ENCODE measurements around the gene PLPP3. TPM values are rescaled to one million over a fixed set of nuclear protein-coding genes. Genes with fewer than 3 reads are reported as not detected.

PLPP3 gene
- total RNA-seq, 1 donor from 2014 or later: 101 TPM

DNA sequence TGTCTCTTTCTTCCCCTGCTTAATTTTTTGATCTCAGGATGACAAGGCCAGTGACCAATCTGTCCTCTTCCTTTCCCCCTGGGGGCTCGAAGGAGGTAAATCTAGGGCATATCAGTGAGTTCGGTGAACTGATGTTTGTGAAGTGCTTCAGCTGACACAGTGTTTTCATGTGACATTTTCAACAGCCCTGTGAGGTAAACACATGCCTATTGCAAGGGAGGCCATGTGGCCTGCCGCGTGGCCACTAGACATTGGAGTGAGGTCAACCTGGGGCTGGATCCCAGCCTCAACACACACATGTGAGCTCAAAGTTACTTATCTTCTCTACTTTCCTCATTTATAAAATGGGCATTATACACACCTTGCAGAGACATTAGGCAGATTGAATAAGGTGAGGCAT lies 126.3 kb downstream of the PLPP3 start:
- H3K9me3 ChIP-seq (replicated peaks): no peaks in the 10 kb centered on the region
- H3K4me3 ChIP-seq: no peak overlapping the region
- no peaks in the 10 kb centered on the region for H3K36me3 ChIP-seq
- H3K27ac ChIP-seq (replicated peaks): peak overlapping the region; percentile 37
- peak; percentile 27 for DNase-seq
- TF ChIP-seq, protein P1, sequence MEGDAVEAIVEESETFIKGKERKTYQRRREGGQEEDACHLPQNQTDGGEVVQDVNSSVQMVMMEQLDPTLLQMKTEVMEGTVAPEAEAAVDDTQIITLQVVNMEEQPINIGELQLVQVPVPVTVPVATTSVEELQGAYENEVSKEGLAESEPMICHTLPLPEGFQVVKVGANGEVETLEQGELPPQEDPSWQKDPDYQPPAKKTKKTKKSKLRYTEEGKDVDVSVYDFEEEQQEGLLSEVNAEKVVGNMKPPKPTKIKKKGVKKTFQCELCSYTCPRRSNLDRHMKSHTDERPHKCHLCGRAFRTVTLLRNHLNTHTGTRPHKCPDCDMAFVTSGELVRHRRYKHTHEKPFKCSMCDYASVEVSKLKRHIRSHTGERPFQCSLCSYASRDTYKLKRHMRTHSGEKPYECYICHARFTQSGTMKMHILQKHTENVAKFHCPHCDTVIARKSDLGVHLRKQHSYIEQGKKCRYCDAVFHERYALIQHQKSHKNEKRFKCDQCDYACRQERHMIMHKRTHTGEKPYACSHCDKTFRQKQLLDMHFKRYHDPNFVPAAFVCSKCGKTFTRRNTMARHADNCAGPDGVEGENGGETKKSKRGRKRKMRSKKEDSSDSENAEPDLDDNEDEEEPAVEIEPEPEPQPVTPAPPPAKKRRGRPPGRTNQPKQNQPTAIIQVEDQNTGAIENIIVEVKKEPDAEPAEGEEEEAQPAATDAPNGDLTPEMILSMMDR (IDR thresholded peaks at IDR 0.05; ENCODE audit: borderline replicate concordance): no peak
- H3K27me3 ChIP-seq (ENCODE audit: low read depth): no peaks in the 10 kb centered on the region
- intact Hi-C loops (cut with micrococcal nuclease): no loop called here
- H3K4me1 ChIP-seq: peaks cover 63% of the 10 kb centered on the region

DNA sequence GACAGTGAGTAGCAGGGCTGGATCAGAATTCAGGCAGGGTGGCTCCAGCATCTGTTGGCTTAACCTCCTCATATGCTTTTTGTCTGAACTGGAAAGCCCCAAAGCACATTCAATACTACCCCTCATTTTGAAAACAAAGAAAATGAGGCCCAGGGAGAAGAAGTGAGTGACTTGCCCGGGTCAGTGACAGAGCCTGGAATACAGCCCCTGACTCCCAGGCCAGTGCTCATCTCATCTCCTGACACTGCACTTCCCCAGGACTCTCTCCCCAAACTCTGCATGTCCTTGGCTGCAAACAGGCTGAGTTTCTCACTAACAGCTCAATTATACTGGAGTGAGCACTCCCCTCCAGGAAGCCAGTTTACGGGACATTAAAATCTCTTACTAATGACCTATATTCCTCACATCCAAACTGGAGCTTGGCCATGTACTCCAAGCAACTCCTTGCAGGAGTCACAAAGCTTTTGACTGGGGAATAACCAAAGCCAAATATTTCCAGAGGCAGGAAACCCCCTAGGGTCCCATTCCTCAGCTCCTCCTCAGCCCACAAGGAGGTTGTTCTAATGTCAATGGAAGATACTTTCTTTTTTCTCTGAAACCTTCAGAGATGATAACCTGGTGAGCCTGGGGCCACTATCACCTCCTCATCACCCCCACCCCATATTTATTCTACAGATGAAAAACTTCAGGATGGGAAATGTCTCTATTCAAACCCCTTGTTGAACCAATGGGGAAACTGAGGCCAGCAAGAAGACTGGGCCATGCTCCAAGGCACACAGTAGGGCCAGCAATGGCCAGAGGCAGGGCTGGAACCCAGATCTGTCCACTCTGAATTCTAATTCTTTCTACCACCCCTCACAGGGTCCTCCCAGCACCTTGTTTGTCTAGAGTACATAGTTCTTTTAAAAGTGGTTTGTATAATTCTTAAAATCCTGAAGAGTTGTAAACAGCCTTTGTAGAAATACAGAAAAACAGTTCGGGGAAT lies 127.0 kb downstream of the PLPP3 start:
- H3K27ac ChIP-seq (replicated peaks): peak overlapping the region; percentile 37
- H3K36me3 ChIP-seq: no peaks in the 10 kb centered on the region
- DNase-seq: no peak
- H3K4me1 ChIP-seq: peaks cover 65% of the 10 kb centered on the region
- no peaks in the 10 kb centered on the region for H3K9me3 ChIP-seq (replicated peaks)
- TF ChIP-seq, protein P1 (IDR thresholded peaks at IDR 0.05; ENCODE audit: borderline replicate concordance): no peak
- no peaks in the 10 kb centered on the region for H3K27me3 ChIP-seq (ENCODE audit: low read depth)
- intact Hi-C loops (cut with micrococcal nuclease): no loop called here
- no peak overlapping the region for H3K4me3 ChIP-seq

DNA sequence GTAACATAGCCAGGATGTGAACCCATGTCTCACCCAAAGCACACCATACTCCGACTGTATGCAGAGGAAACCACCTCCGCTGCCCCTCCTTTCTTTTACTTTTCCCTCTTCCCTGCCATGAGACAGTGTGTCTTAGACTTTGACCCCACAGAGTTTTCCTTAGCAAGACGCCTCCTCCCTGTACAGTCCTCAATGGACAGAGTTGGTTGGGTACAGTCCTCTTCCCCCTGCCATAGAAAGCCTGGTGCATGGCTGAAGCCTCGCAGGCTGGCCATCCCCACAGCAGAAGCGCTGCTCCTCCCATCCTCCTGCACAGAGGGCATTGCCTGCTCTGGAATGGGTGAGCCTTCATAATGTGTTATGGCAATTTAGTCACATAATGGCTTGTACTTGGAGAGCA lies 127.9 kb downstream of the PLPP3 start:
- H3K27ac ChIP-seq (replicated peaks): peak overlapping the region; percentile 37

DNA sequence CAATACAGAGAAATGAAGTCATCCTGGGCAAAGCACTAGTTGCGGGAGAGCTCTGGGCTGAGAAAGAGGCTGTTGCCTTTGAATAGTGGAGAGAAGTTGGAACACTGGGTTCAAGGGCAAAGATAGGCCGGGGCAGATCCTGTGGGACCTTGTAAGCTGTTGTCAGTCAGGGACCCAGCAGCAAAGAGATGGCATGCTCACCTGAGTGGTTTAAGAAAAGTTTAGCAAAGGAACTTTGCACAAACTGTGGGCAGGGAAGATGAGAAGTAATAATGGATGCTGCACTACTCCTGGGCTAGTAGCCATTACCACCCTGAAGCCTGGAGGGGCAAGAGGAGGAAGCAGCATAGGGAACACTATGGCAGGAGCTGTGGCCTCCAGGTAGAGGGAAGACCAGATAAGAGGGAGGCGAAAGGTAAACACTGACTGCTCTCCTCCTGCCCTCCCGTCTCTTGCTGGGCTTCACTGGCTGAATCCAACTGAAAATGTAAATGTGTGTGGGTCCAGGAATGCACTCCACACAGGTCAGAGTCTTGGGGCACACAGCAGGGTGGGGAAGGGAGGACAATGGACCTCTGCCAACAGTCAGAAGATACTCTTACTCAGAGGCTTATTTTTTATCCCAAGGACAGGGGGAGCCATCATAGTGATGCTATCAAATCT lies 129.2 kb downstream of the PLPP3 start:
- peak overlapping the region; percentile 11 for H3K27ac ChIP-seq (replicated peaks)
- peaks cover 68% of the 10 kb centered on the region for H3K4me1 ChIP-seq
- H3K4me3 ChIP-seq: no peak overlapping the region
- H3K36me3 ChIP-seq: no peaks in the 10 kb centered on the region
- TF ChIP-seq, protein P1 (IDR thresholded peaks at IDR 0.05; ENCODE audit: borderline replicate concordance): no peak
- DNase-seq: no peak
- intact Hi-C loops (cut with micrococcal nuclease): no loop called here
- no peaks in the 10 kb centered on the region for H3K27me3 ChIP-seq (ENCODE audit: low read depth)
- H3K9me3 ChIP-seq (replicated peaks): no peaks in the 10 kb centered on the region

More for the DNA sequence above, 127.9 kb downstream of the PLPP3 start:
- Histone ChIP-seq H3K4me3 (no peak overlapping the region), H3K9me3 (replicated peaks) (no peaks in the 10 kb centered on the region), H3K27me3 (ENCODE audit: low read depth) (no peaks in the 10 kb centered on the region), H3K4me1 (peaks cover 65% of the 10 kb centered on the region), H3K36me3 (no peaks in the 10 kb centered on the region)
- intact Hi-C loops (cut with micrococcal nuclease): no loop called here
- no peak for DNase-seq
- TF ChIP-seq, protein P1 (IDR thresholded peaks at IDR 0.05; ENCODE audit: borderline replicate concordance): no peak

DNA sequence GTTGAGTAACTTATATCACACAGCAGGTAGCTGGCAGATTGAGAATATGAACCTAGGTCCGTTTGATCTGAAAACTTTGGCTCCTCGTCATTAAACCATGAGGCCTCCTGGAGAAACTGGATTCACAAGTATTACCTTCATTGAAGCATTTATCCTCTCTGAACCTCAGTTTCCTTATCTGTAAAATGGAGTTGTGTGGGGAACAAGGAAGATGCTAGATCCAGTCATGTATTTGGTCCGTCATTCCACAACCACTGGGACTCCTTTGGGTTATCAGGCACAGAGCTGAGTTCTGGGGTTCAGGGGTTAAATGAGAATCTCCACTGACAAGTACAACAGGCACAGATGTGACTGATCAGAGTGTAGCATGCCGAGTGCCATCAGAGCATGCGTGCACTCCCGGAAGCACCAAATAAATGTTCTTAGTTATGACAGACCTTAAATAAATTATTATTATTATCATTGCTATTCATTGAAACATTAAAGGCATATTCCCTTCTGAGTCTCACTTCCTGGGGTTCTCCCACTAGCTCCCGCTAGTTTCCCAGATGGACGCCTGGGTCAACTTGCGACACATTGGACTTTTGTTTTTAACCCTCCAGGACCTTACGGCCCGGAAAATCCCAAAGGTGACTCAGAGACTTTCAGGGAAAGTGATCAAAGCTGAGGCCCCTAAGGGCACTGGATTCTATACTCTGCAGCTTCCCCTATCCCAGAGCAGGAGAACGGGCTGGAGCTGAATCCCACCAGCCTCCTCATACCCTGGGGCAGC lies 130.6 kb downstream of the PLPP3 start:
- H3K27ac ChIP-seq (replicated peaks): peak overlapping the region; percentile 83
- no peaks in the 10 kb centered on the region for H3K36me3 ChIP-seq
- intact Hi-C loops (cut with micrococcal nuclease): no loop called here
- no peak overlapping the region for H3K4me3 ChIP-seq
- H3K4me1 ChIP-seq: peaks cover 67% of the 10 kb centered on the region
- no peaks in the 10 kb centered on the region for H3K9me3 ChIP-seq (replicated peaks)
- no peak for DNase-seq
- no peaks in the 10 kb centered on the region for H3K27me3 ChIP-seq (ENCODE audit: low read depth)
- TF ChIP-seq, protein P1 (IDR thresholded peaks at IDR 0.05; ENCODE audit: borderline replicate concordance): no peak

Data from left ventricle myocardium inferior (tissue), 1 donor.